Liver (tissue), 9 donors: ENCODE data around the gene DPM3. TPM values are rescaled to one million over a fixed set of nuclear protein-coding genes. Genes with fewer than 3 reads are reported as not detected.
"Not testable (repeated sequence)": the region's sequence is repeated elsewhere in the genome, so short reads cannot be mapped to it uniquely, and the experiment has no call there.

Source experiments
- DNase-seq: peaks from one replicate; pipeline ENCODE4 v3.0.0-alpha.2; 2017; ENCODE audit warnings: low spot score
- H3K27ac ChIP-seq, 2 donors: one replicate each; pipeline ENCODE4 v1.7.0; 2013; ENCODE audit warnings: inconsistent platforms in 2 of 2, low read length in 2 of 2, control low read depth in 1 of 2, low read depth in 1 of 2, mild to moderate bottlenecking in 1 of 2
- H3K27me3 ChIP-seq, 4 donors: one replicate each; pipeline versions ENCODE4 v1.6.1 to v1.7.0; 2013; ENCODE audit warnings: low read length in 3 of 4, inconsistent platforms in 1 of 4, mild to moderate bottlenecking in 1 of 4, moderate library complexity in 1 of 4; ENCODE audit not compliant: control insufficient read depth in 4 of 4, insufficient read depth in 4 of 4
- H3K36me3 ChIP-seq, 4 donors: one replicate each; pipeline versions ENCODE4 v1.6.1 to v1.7.0; 2013; ENCODE audit warnings: low read length in 3 of 4, mild to moderate bottlenecking in 3 of 4, low read depth in 1 of 4, moderate library complexity in 1 of 4; ENCODE audit not compliant: control insufficient read depth in 4 of 4, insufficient read depth in 3 of 4
- H3K4me1 ChIP-seq, 4 donors: one replicate each; pipeline versions ENCODE4 v1.6.1 to v1.7.0; 2013; ENCODE audit warnings: low read length in 3 of 4, mild to moderate bottlenecking in 3 of 4, moderate library complexity in 1 of 4; ENCODE audit not compliant: control insufficient read depth in 4 of 4, insufficient read depth in 4 of 4
- H3K4me3 ChIP-seq, 3 donors: one replicate each; pipeline versions ENCODE4 v1.6.1 to v1.7.0; 2013; ENCODE audit warnings: low read length in 3 of 3, control low read depth in 1 of 3, low read depth in 1 of 3, mild to moderate bottlenecking in 1 of 3
- H3K9ac ChIP-seq, 2 donors: one replicate each; pipeline ENCODE4 v1.7.0; 2013; ENCODE audit warnings: low read length in 2 of 2, mild to moderate bottlenecking in 2 of 2, moderate library complexity in 2 of 2, control low read depth in 1 of 2, low read depth in 1 of 2
- H3K9me3 ChIP-seq, 4 donors: one replicate each; pipeline versions ENCODE4 v1.6.1 to v1.7.0; 2013; ENCODE audit warnings: low read length in 3 of 4; ENCODE audit not compliant: control insufficient read depth in 4 of 4
- CTCF ChIP-seq: fragments of 150-350 bp; IDR thresholded peaks from 2 replicates; pipeline ENCODE4 v1.5.1; 2017; ENCODE audit warnings: improper control_type of control experiment, low read depth, low read length; ENCODE audit not compliant: missing input control
- EGR1 ChIP-seq, 2 donors: IDR thresholded peaks; 2 replicates each; pipeline ENCODE4 v1.6.1; 2016 to 2018; ENCODE audit warnings: antibody characterized with exemption in 2 of 2, low read depth in 2 of 2
- FOXA1 ChIP-seq: IDR thresholded peaks from 2 replicates; pipeline ENCODE4 v1.6.1; 2016; ENCODE audit warnings: antibody characterized with exemption
- FOXA2 ChIP-seq: IDR thresholded peaks from 2 replicates; pipeline ENCODE4 v1.6.1; 2016; ENCODE audit warnings: antibody characterized with exemption
- GABPA ChIP-seq, 2 donors: IDR thresholded peaks in 1 of 2; conservative IDR thresholded peaks in 1 of 2; 2 replicates each; pipeline ENCODE4 v1.6.1; 2016; ENCODE audit warnings: antibody characterized with exemption in 2 of 2, mild to moderate bottlenecking in 1 of 2, moderate library complexity in 1 of 2
- HNF4A ChIP-seq, 2 donors: conservative IDR thresholded peaks; 2 replicates each; pipeline ENCODE4 v1.6.1; 2016; ENCODE audit warnings: antibody characterized with exemption in 2 of 2, mild to moderate bottlenecking in 2 of 2
- HNF4G ChIP-seq: IDR thresholded peaks from 2 replicates; pipeline ENCODE4 v1.6.1; 2016; ENCODE audit warnings: antibody characterized with exemption
- JUND ChIP-seq, 2 donors: IDR thresholded peaks; 2 replicates each; pipeline ENCODE4 v1.6.1; 2016; ENCODE audit warnings: antibody characterized with exemption in 2 of 2
- MAX ChIP-seq: IDR thresholded peaks from 2 replicates; pipeline ENCODE4 v1.6.1; 2016; ENCODE audit warnings: antibody characterized with exemption
- SP1 ChIP-seq: IDR thresholded peaks from 2 replicates; pipeline ENCODE4 v1.6.1; 2018; ENCODE audit warnings: antibody characterized with exemption, mild to moderate bottlenecking
- YY1 ChIP-seq: IDR thresholded peaks from 2 replicates; pipeline ENCODE4 v1.6.1; 2016; ENCODE audit warnings: antibody characterized with exemption, mild to moderate bottlenecking
- ZBTB33 ChIP-seq: IDR thresholded peaks from 2 replicates; pipeline ENCODE4 v1.6.1; 2016; ENCODE audit warnings: antibody characterized with exemption
- WGBS: extraction: QIAGEN DNeasy Blood & Tissue Kit; methylation state at CpG from one replicate; pipeline ENCODE4 v1.1.7; 2013; 5-methylcytosine and 5-hydroxymethylcytosine counted together
- polyA plus RNA-seq, 2 donors: library from polyadenylated mRNA; stranded (reverse) in 1 of 2; unstranded in 1 of 2; fragments of 200-250 nt in 1 of 2; fragments of >200 nt in 1 of 2; fragmentation: Nextera tagmentation in 1 of 2; extraction: Ambion mirVana in 1 of 2; gene quantifications; one replicate each; pipeline versions ENCODE4 v1.2.1 to v1.2.3, GENCODE V29; 2013 to 2015
- total RNA-seq, 2 donors: library from RNA; depleted of rRNA; stranded (reverse); fragments of >200 nt; gene quantifications; one replicate each; pipeline ENCODE4 v1.2.3, GENCODE V29; 2014
- donor health status: healthy.
- donor health status: healthy.
- donor health status: healthy.
- donor health status: healthy.
- donor health status: healthy.

Gene DPM3
- total and polyA plus RNA-seq, 4 donors = 27.3 to 134 (median 69.1) TPM

DNA sequence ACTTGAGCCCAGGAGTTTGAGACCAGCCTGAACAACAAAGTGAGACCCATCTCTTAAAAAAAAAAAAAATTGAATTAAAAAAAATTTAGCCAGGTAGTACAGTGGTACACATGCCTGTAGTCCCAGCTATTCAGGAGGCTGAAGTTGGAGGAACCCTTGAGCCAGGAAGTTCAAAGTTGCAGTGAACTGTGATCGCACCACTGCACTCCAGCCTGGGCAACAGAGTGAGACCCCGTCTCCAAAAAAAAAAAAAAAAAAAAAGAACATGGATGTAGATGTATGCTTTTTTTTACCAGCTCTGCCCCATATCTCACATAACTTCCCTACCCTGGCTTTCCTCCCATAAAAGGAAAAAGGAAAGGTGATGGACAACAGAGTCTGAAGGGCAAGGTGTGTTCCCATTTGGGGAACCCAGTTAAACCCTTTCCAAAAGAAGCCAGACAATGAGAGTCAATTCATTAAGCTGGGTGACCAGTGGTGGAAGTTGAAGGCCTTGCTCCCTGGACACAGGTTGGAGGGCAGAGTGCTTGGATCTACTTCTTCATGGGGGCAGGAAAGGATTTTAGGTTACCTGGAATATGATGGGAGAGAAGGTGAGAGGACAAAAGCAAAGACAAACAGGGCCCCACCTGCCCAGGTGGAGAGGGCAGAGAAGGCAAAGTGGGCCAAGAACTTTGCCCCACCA lies 29.9 kb upstream of the DPM3 start:
- 96% methylated on average over 2 of the region's 2 CpGs for WGBS
- Histone ChIP-seq H3K4me3 (no peak overlapping the region), H3K9me3 (no peaks in the 10 kb centered on the region), H3K9ac (no peak overlapping the region), H3K27me3 (peaks cover 0 to 3% (median 0%) of the 10 kb centered on the region in 4 donors), H3K27ac (no peak overlapping the region), H3K4me1 (peaks cover 0 to 21% (median 15%) of the 10 kb centered on the region in 4 donors), H3K36me3 (peaks cover 0 to 11% (median 5%) of the 10 kb centered on the region in 4 donors)
- no peak for DNase-seq
- no peak for TF ChIP-seq ZBTB33

DNA sequence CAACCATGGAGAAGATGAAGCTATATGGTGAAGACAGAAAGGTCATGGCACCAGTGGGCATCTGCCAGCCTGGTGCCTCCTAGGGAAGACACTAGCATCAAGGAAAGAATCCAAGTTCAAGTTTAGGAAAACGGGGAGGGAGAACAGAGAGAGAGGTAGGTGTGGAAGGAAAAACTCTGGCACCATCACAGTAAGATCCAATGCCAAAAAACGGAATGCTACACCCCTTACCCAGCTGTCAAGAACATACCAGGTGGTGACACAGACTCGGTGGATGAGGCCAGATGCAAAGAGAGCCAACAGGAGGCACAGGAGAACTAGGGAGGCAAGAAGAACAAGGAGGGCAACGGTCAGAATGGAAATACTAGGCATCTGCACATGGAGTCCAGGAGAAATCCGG lies 29.2 kb upstream of the DPM3 start:
- H3K9me3 ChIP-seq = no peaks in the 10 kb centered on the region
- WGBS = 76% methylated on average over 5 of the region's 5 CpGs
- no peak overlapping the region for H3K27ac ChIP-seq
- H3K36me3 ChIP-seq = peaks cover 0 to 11% (median 5%) of the 10 kb centered on the region in 4 donors
- no peak overlapping the region for H3K4me3 ChIP-seq
- H3K4me1 ChIP-seq = peaks cover 0 to 21% (median 15%) of the 10 kb centered on the region in 4 donors
- TF ChIP-seq ZBTB33 = no peak
- TF ChIP-seq YY1 = no peak
- no peak for TF ChIP-seq JUND (IDR thresholded peaks at IDR 0.05)
- no peak for TF ChIP-seq HNF4G
- no peak for TF ChIP-seq EGR1 (IDR thresholded peaks at IDR 0.05; ENCODE audit: low read depth in 2 of 2)
- no peak for TF ChIP-seq FOXA1
- H3K9ac ChIP-seq = no peak overlapping the region
- H3K27me3 ChIP-seq = peaks cover 0 to 3% (median 0%) of the 10 kb centered on the region in 4 donors
- DNase-seq = no peak

GRCh38 chr1:155168456-155169210 lies 28.3 kb upstream of the DPM3 start:
- DNase-seq = no peak
- peaks cover 0 to 11% (median 5%) of the 10 kb centered on the region in 4 donors for H3K36me3 ChIP-seq
- no peak for TF ChIP-seq FOXA2
- no peak for TF ChIP-seq FOXA1
- no peak for TF ChIP-seq GABPA (IDR thresholded peaks at IDR 0.05 in 1 of 2, conservative IDR thresholded peaks at IDR 0.05 in 1 of 2)
- no peak for TF ChIP-seq YY1
- TF ChIP-seq SP1 = no peak
- no peak for TF ChIP-seq HNF4A (conservative IDR thresholded peaks at IDR 0.05)
- no peak for TF ChIP-seq CTCF
- no peak for TF ChIP-seq MAX
- H3K9me3 ChIP-seq = no peaks in the 10 kb centered on the region
- peaks cover 0 to 21% (median 15%) of the 10 kb centered on the region in 4 donors for H3K4me1 ChIP-seq
- H3K9ac ChIP-seq = no peak overlapping the region
- no peak overlapping the region for H3K4me3 ChIP-seq
- H3K27ac ChIP-seq = no peak overlapping the region
- 87% methylated on average over 10 of the region's 10 CpGs for WGBS
- H3K27me3 ChIP-seq = no peaks in the 10 kb centered on the region

DNA sequence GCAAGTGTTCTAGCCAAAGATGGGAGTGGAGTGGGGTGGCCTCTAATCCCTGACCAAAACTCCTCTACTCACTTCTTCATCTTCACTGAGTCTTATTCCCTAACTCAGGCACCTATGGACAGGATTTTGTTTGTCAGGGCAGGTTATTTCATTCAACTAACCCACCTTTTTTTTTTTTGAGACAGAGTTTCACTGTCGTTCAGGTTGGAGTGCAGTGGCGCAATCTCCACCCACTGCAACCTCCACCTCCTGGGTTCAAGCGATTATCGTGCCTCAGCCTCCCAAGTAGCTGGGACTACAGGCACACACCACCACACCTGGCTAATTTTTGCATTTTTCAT lies 27.7 kb upstream of the DPM3 start:
- H3K9me3 ChIP-seq, H3K27me3 ChIP-seq, DNase-seq, H3K9ac ChIP-seq, H3K27ac ChIP-seq, H3K4me3 ChIP-seq: not testable (repeated sequence)
- 27% methylated on average over 4 of the region's 4 CpGs for WGBS
- H3K4me1 ChIP-seq = peaks cover 0 to 19% (median 15%) of the 10 kb centered on the region in 4 donors
- peaks cover 0 to 11% (median 5%) of the 10 kb centered on the region in 4 donors for H3K36me3 ChIP-seq
